Adrenal gland (tissue), 12 donors: ENCODE results near the gene PTBP3. TPM values are rescaled to one million over a fixed set of nuclear protein-coding genes. Genes with fewer than 3 reads are reported as not detected.

Experiments
- DNase-seq, 7 donors: peaks; one replicate each; pipeline ENCODE4 v3.0.0-alpha.2; 2019 to 2020
- H3K27ac ChIP-seq, 5 donors: fragments of 200-600 bp; sonication (generic) in 4 of 5; 1 replicate in 3 of 5; 2 replicates in 2 of 5; pipeline versions ENCODE4 v1.5.1 to v1.8.0; 2016 to 2020; ENCODE audit warnings: mild to moderate bottlenecking in 1 of 5
- H3K27me3 ChIP-seq: fragments of 200-600 bp; 2 replicates; pipeline ENCODE4 v1.8.0; 2021
- H3K36me3 ChIP-seq, 2 donors: fragments of 200-600 bp; replicated peaks in 1 of 2; 1 replicate in 1 of 2; 2 replicates in 1 of 2; pipeline versions ENCODE4 v1.5.1 to v1.8.0; 2018 to 2022
- H3K4me1 ChIP-seq, 2 donors: fragments of 200-600 bp; replicated peaks in 1 of 2; 1 replicate in 1 of 2; 2 replicates in 1 of 2; pipeline versions ENCODE4 v1.5.1 to v1.8.0; 2018 to 2021
- H3K4me3 ChIP-seq, 4 donors: fragments of 200-600 bp; sonication (generic) in 3 of 4; one replicate each; pipeline ENCODE4 v1.5.1; 2016 to 2018
- H3K9me3 ChIP-seq, 3 donors: fragments of 200-600 bp; sonication (generic) in 1 of 3; replicated peaks in 1 of 3; 1 replicate in 2 of 3; 2 replicates in 1 of 3; pipeline versions ENCODE4 v1.5.1 to v1.8.0; 2016 to 2021
- POLR2A ChIP-seq, 2 donors: fragments of 450-650 bp; IDR thresholded peaks; one replicate each; pipeline ENCODE4 v1.6.1; 2017; ENCODE audit warnings: antibody characterized with exemption in 2 of 2, mild to moderate bottlenecking in 2 of 2, moderate library complexity in 1 of 2
- WGBS, 4 donors: extraction: QIAGEN DNeasy Blood & Tissue Kit in 2 of 4; methylation state at CpG; one replicate each; pipeline versions ENCODE4 v1.1.5 to v1.1.7; 2013 to 2017; 5-methylcytosine and 5-hydroxymethylcytosine counted together
- intact Hi-C, 2 donors: fragments of 100-400 bp; cut with DNase I; formaldehyde crosslinking; loops; one replicate each; pipeline versions ENCODE4 v1.14.1 to v1.15.0; 2022 to 2023
- polyA plus RNA-seq, 3 donors: library from polyadenylated mRNA; stranded (reverse); fragments of 200-250 nt in 2 of 3; fragments of 350-450 nt in 1 of 3; fragmentation: Illumina TruSeq in 1 of 3; extraction: RNeasy Lipid Tissue Mini Kit (QIAGEN cat#74804) in 1 of 3; gene quantifications; one replicate each; pipeline ENCODE4 v1.2.3, GENCODE V29; 2013 to 2014
- total RNA-seq, 9 donors: library from RNA; depleted of rRNA in 4 of 9; stranded (reverse); fragments of >200 nt in 4 of 9; fragments of 120-200 nt in 1 of 9; fragmentation: NEBNext Ultra II Directional in 1 of 9; extraction: Animal tissue kit (Norgen Biotek cat#: 25700) in 1 of 9; gene quantifications; one replicate each; pipeline versions ENCODE4 v1.1.0 to v1.2.4, GENCODE V29; 2013 to 2023
- TF ChIP-seq, protein P1 (sequence below), 6 experiments: fragments of 450-650 bp in 4 of 6; fragments of 200-600 bp in 2 of 6; sonication (generic) in 1 of 6; IDR thresholded peaks; 1 replicate in 5 of 6; 2 replicates in 1 of 6; pipeline versions ENCODE4 v1.5.1 to v1.8.0; 2016 to 2021; ENCODE audit warnings: antibody characterized with exemption in 6 of 6, mild to moderate bottlenecking in 2 of 6, moderate library complexity in 1 of 6
- donor health status: healthy with polysubstance abuse.
- donor health status: Bipolar disorder and iron deficiency.
- donor health status: DM: yes; HTN: yes; CAD: no.
- donor health status: DM: no; HTN: no; CAD: no.
- donor health status: DM: no; HTN: no; CAD: no.
- donor health status: DM: yes; HTN: yes; CAD: no.

Gene PTBP3
- total and polyA plus RNA-seq, 12 donors = 4.4 to 56.6 (median 30.8) TPM

DNA sequence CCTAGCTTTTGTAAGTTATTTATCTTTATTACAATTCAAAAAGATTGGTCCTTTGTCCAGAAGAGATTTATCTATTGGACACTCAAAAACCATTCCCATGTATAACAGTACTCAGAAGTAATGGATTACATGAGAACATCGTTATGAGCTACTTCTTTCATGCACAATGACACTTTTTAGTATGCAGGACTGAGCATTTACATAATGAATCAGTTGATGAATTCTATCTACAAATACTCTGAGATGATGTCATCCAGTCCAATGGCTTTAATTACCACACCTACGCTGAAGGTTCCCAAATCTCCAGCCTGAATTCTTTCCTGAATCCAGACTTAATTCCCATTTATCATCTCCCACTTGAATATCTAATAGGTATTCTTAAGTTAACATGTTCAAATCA, 75.3 kb downstream of the PTBP3 start:
- H3K27me3 ChIP-seq = no peaks in the 10 kb centered on the region
- no peak overlapping the region for H3K4me3 ChIP-seq
- DNase-seq = no peak
- intact Hi-C loops = no loop called here
- no peaks in the 10 kb centered on the region for H3K36me3 ChIP-seq
- H3K4me1 ChIP-seq = peaks cover 3 to 4% of the 10 kb centered on the region in 2 donors
- H3K27ac ChIP-seq = no peak overlapping the region
- H3K9me3 ChIP-seq = no peaks in the 10 kb centered on the region
- TF ChIP-seq, protein P1, sequence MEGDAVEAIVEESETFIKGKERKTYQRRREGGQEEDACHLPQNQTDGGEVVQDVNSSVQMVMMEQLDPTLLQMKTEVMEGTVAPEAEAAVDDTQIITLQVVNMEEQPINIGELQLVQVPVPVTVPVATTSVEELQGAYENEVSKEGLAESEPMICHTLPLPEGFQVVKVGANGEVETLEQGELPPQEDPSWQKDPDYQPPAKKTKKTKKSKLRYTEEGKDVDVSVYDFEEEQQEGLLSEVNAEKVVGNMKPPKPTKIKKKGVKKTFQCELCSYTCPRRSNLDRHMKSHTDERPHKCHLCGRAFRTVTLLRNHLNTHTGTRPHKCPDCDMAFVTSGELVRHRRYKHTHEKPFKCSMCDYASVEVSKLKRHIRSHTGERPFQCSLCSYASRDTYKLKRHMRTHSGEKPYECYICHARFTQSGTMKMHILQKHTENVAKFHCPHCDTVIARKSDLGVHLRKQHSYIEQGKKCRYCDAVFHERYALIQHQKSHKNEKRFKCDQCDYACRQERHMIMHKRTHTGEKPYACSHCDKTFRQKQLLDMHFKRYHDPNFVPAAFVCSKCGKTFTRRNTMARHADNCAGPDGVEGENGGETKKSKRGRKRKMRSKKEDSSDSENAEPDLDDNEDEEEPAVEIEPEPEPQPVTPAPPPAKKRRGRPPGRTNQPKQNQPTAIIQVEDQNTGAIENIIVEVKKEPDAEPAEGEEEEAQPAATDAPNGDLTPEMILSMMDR (IDR thresholded peaks at IDR 0.05) = no peak
- TF ChIP-seq POLR2A (IDR thresholded peaks at IDR 0.05) = no peak
- WGBS, 4 donors = 96 to 99% (median 97%) methylated on average over 2 of the region's 2 CpGs

- TF ChIP-seq, protein P1 (IDR thresholded peaks at IDR 0.05) = no peak
- no peak for DNase-seq
- Histone ChIP-seq H3K27ac (no peak overlapping the region), H3K4me3 (no peak overlapping the region), H3K9me3 (no peaks in the 10 kb centered on the region), H3K4me1 (peaks cover 0 to 23% of the 10 kb centered on the region in 2 donors), H3K27me3 (no peaks in the 10 kb centered on the region), H3K36me3 (no peaks in the 10 kb centered on the region)
- WGBS, 4 donors = 88 to 91% (median 90%) methylated on average over 5 of the region's 5 CpGs
- intact Hi-C loops = no loop called here
These were observed 81.2 kb downstream of the PTBP3 start for GRCh38 chr9:112252194-112252593.

DNA sequence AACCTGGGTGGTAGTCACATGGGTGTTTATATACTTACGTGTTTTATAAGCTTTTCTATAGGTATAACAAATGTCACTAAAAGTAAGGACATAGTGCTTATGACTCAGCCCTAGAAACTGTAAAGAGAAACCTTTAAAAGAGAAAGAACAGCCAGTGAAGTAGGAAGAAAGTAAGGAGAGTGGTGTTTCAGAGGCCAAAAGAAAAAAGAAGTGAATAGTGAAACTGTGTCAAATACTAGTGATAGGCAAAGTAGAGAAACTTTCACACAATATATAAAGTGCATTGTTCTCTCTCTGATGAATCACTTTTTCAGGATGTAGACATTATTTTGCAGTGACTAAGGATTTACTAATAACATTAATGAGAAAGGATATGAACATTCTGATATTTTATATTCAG, 84.1 kb downstream of the PTBP3 start:
- Histone ChIP-seq H3K27ac (no peak overlapping the region), H3K36me3 (no peaks in the 10 kb centered on the region), H3K4me1 (peaks cover 0 to 23% of the 10 kb centered on the region in 2 donors), H3K27me3 (no peaks in the 10 kb centered on the region), H3K9me3 (no peaks in the 10 kb centered on the region), H3K4me3 (no peak overlapping the region)
- TF ChIP-seq, protein P1 (IDR thresholded peaks at IDR 0.05) = no peak
- TF ChIP-seq POLR2A (IDR thresholded peaks at IDR 0.05) = no peak
- DNase-seq = no peak
- 60 to 80% (median 70%) methylated on average over 1 of the region's 1 CpG for WGBS, 4 donors
- intact Hi-C loops = no loop called here

GRCh38 chr9:112248722-112249121, 84.7 kb downstream of the PTBP3 start:
- H3K4me3 ChIP-seq = no peak overlapping the region
- H3K9me3 ChIP-seq = no peaks in the 10 kb centered on the region
- no peak for TF ChIP-seq POLR2A (IDR thresholded peaks at IDR 0.05)
- TF ChIP-seq, protein P1 (IDR thresholded peaks at IDR 0.05) = no peak
- H3K36me3 ChIP-seq = no peaks in the 10 kb centered on the region
- intact Hi-C loops = no loop called here
- no peak for DNase-seq
- 65 to 84% (median 76%) methylated on average over 1 of the region's 1 CpG for WGBS, 4 donors
- no peak overlapping the region for H3K27ac ChIP-seq
- no peaks in the 10 kb centered on the region for H3K27me3 ChIP-seq
- peaks cover 0 to 23% of the 10 kb centered on the region in 2 donors for H3K4me1 ChIP-seq
